Smooth muscle cell (in vitro differentiated cells): Measurements from ENCODE around the gene RPAP2. TPM values are rescaled to one million over a fixed set of nuclear protein-coding genes. Genes with fewer than 3 reads are reported as not detected.

ENCODE experiments used
- DNase-seq: peaks from one replicate; lab custom pipeline; 2025; ENCODE audit not compliant: unreplicated experiment; lab: John Stamatoyannopoulos, UW
- H2AFZ ChIP-seq: fragments of 200-600 bp; sonication (generic); 2 replicates; pipeline ENCODE4 v1.6.0; 2016; ENCODE audit warnings: antibody characterized with exemption, low read depth, mild to moderate bottlenecking
- H3F3A ChIP-seq: fragments of 200-600 bp; sonication (generic); 2 replicates; pipeline ENCODE4 v1.6.0; 2017; ENCODE audit warnings: antibody characterized with exemption, low read depth
- H3K27ac ChIP-seq: fragments of 200-600 bp; sonication (generic); 2 replicates; pipeline ENCODE4 v1.5.1; 2016; ENCODE audit warnings: low read depth, mild to moderate bottlenecking
- H3K27me3 ChIP-seq: fragments of 200-600 bp; sonication (generic); 2 replicates; pipeline ENCODE4 v1.6.1; 2016; ENCODE audit warnings: low read depth, mild to moderate bottlenecking
- H3K36me3 ChIP-seq: fragments of 200-600 bp; sonication (generic); 2 replicates; pipeline ENCODE4 v1.5.1; 2016; ENCODE audit warnings: low read depth
- H3K4me1 ChIP-seq: fragments of 200-600 bp; sonication (generic); 2 replicates; pipeline ENCODE4 v1.5.1; 2016; ENCODE audit warnings: low read depth
- H3K4me2 ChIP-seq: fragments of 200-600 bp; sonication (generic); 2 replicates; pipeline ENCODE4 v1.6.0; 2016; ENCODE audit warnings: mild to moderate bottlenecking
- H3K4me3 ChIP-seq: fragments of 200-600 bp; sonication (generic); 2 replicates; pipeline ENCODE4 v1.5.1; 2016; ENCODE audit warnings: mild to moderate bottlenecking
- H3K79me2 ChIP-seq: fragments of 200-600 bp; sonication (generic); 2 replicates; pipeline ENCODE4 v1.6.0; 2016; ENCODE audit warnings: low read depth, mild to moderate bottlenecking
- H3K9ac ChIP-seq: fragments of 200-600 bp; sonication (generic); 2 replicates; pipeline ENCODE4 v1.6.0; 2016; ENCODE audit warnings: low read depth
- H3K9me3 ChIP-seq: fragments of 200-600 bp; sonication (generic); replicated peaks from 2 replicates; pipeline ENCODE4 v1.5.1; 2016; ENCODE audit warnings: low read depth
- H4K20me1 ChIP-seq: fragments of 200-600 bp; sonication (generic); 2 replicates; pipeline ENCODE4 v1.6.0; 2016; ENCODE audit warnings: low read depth
- WGBS: methylation state at CpG from one replicate; pipeline ENCODE4 v1.1.7; 2016; ENCODE audit warnings: low lambda C conversion rate; 5-methylcytosine and 5-hydroxymethylcytosine counted together
- polyA plus RNA-seq: library from polyadenylated mRNA; unstranded; fragments of >200 nt; fragmentation: Nextera tagmentation; extraction: Ambion mirVana; gene quantifications from 2 replicates; pipeline ENCODE4 v1.2.1, GENCODE V29; 2016
- total RNA-seq: library from RNA; depleted of rRNA; stranded (reverse); fragments of >200 nt; gene quantifications from 2 replicates; pipeline ENCODE4 v1.2.3, GENCODE V29; 2014
- TF ChIP-seq, protein P1 (sequence below): fragments of 200-600 bp; sonication (generic); IDR thresholded peaks from 2 replicates; pipeline ENCODE4 v1.5.1; 2017; ENCODE audit warnings: borderline replicate concordance, mild to moderate bottlenecking, antibody characterized with exemption; ENCODE audit not compliant: insufficient read depth, poor library complexity, severe bottlenecking

The RPAP2 gene
- total and polyA plus RNA-seq, 2 experiments from 2014 or later = 18.8 to 34.2 TPM

DNA sequence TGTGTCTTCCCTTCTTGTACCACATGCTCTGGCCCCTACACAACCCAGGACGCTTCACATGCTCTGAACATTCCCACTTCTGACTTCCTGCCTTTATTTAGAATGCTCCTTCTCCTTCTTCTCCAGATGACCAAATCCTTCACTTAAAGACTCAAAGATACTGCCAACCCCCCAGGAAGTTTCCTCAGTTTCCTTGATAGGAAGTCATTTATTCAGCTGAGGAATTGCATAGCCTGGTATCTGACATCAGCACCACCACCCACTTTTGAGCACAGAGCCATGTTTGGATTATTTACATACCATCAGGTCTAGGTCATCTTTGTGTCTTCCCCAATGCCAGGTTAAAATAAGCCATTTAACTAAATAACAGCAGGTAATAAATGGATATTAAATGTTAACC lies 145.5 kb downstream of the RPAP2 start:
- no peaks in the 10 kb centered on the region for H4K20me1 ChIP-seq
- H3F3A ChIP-seq = no peaks in the 10 kb centered on the region
- no peaks in the 10 kb centered on the region for H3K79me2 ChIP-seq
- H3K4me3 ChIP-seq = no peak overlapping the region
- H3K4me1 ChIP-seq = peaks cover 19% of the 10 kb centered on the region
- peak overlapping the region; percentile 24 for H3K4me2 ChIP-seq
- no peaks in the 10 kb centered on the region for H3K36me3 ChIP-seq
- H2AFZ ChIP-seq = no peak overlapping the region
- TF ChIP-seq, protein P1, sequence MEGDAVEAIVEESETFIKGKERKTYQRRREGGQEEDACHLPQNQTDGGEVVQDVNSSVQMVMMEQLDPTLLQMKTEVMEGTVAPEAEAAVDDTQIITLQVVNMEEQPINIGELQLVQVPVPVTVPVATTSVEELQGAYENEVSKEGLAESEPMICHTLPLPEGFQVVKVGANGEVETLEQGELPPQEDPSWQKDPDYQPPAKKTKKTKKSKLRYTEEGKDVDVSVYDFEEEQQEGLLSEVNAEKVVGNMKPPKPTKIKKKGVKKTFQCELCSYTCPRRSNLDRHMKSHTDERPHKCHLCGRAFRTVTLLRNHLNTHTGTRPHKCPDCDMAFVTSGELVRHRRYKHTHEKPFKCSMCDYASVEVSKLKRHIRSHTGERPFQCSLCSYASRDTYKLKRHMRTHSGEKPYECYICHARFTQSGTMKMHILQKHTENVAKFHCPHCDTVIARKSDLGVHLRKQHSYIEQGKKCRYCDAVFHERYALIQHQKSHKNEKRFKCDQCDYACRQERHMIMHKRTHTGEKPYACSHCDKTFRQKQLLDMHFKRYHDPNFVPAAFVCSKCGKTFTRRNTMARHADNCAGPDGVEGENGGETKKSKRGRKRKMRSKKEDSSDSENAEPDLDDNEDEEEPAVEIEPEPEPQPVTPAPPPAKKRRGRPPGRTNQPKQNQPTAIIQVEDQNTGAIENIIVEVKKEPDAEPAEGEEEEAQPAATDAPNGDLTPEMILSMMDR = no peak
- H3K9me3 ChIP-seq = no peaks in the 10 kb centered on the region
- H3K27me3 ChIP-seq = no peaks in the 10 kb centered on the region
- no peak for DNase-seq
- H3K27ac ChIP-seq = peak overlapping the region; percentile 33
- no peak overlapping the region for H3K9ac ChIP-seq
- 82% methylated on average over 1 of the region's 1 CpG for WGBS

- Histone ChIP-seq H3K27ac (peak overlapping the region; percentile 14), H3K4me3 (no peak overlapping the region), H3K79me2 (no peaks in the 10 kb centered on the region), H3K27me3 (no peaks in the 10 kb centered on the region), H3K4me2 (no peak overlapping the region), H3K9ac (no peak overlapping the region), H2AFZ (no peak overlapping the region), H3F3A (no peaks in the 10 kb centered on the region), H3K9me3 (no peaks in the 10 kb centered on the region), H3K36me3 (no peaks in the 10 kb centered on the region), H3K4me1 (peaks cover 19% of the 10 kb centered on the region), H4K20me1 (no peaks in the 10 kb centered on the region)
- 95% methylated on average over 2 of the region's 2 CpGs for WGBS
- TF ChIP-seq, protein P1 = no peak
- DNase-seq = no peak
Observed at GRCh38 chr1:92445865-92446264, 147.0 kb downstream of the RPAP2 start.

- no peak overlapping the region for H3K4me3 ChIP-seq
- peak overlapping the region; percentile 53 for H3K4me2 ChIP-seq
- H3K27me3 ChIP-seq = no peaks in the 10 kb centered on the region
- peak overlapping the region; percentile 14 for H3K27ac ChIP-seq
- H3K36me3 ChIP-seq = no peaks in the 10 kb centered on the region
- WGBS = 11% methylated on average over 2 of the region's 2 CpGs
- no peak overlapping the region for H2AFZ ChIP-seq
- DNase-seq = no peak
- no peaks in the 10 kb centered on the region for H3K79me2 ChIP-seq
- TF ChIP-seq, protein P1 = no peak
- H4K20me1 ChIP-seq = no peaks in the 10 kb centered on the region
- no peaks in the 10 kb centered on the region for H3F3A ChIP-seq
- no peak overlapping the region for H3K9ac ChIP-seq
- peaks cover 19% of the 10 kb centered on the region for H3K4me1 ChIP-seq
- no peaks in the 10 kb centered on the region for H3K9me3 ChIP-seq
Observed at GRCh38 chr1:92446546-92446945, 147.7 kb downstream of the RPAP2 start.

GRCh38 chr1:92447033-92447681 lies 148.3 kb downstream of the RPAP2 start:
- H3K36me3 ChIP-seq = no peaks in the 10 kb centered on the region
- no peak overlapping the region for H2AFZ ChIP-seq
- H3K9ac ChIP-seq = no peak overlapping the region
- H3K79me2 ChIP-seq = no peaks in the 10 kb centered on the region
- WGBS = 38% methylated on average over 3 of the region's 3 CpGs
- no peaks in the 10 kb centered on the region for H4K20me1 ChIP-seq
- H3K4me3 ChIP-seq = no peak overlapping the region
- H3K4me2 ChIP-seq = peak overlapping the region; percentile 53
- no peak for DNase-seq
- H3K4me1 ChIP-seq = peaks cover 19% of the 10 kb centered on the region
- no peaks in the 10 kb centered on the region for H3K9me3 ChIP-seq
- TF ChIP-seq, protein P1 = no peak
- no peak overlapping the region for H3K27ac ChIP-seq
- no peaks in the 10 kb centered on the region for H3F3A ChIP-seq
- H3K27me3 ChIP-seq = no peaks in the 10 kb centered on the region
